HEK293T (cell line): ENCODE data around the gene PMEL.

Experiments used
- ARNT ChIP-seq: fragments of 450-650 bp; IDR thresholded peaks from 2 replicates; pipeline ENCODE4 v1.6.1; 2017; ENCODE audit warnings: mild to moderate bottlenecking
- BHLHE40 ChIP-seq: fragments of 450-650 bp; IDR thresholded peaks from 2 replicates; pipeline ENCODE4 v1.6.1; 2016; ENCODE audit warnings: mild to moderate bottlenecking, moderate library complexity, borderline replicate concordance
- FOXA1 ChIP-seq: fragments of 450-650 bp; IDR thresholded peaks from 2 replicates; pipeline ENCODE4 v1.6.1; 2016; ENCODE audit warnings: mild to moderate bottlenecking
- FOXK2 ChIP-seq: fragments of 450-650 bp; IDR thresholded peaks from 2 replicates; pipeline ENCODE4 v1.6.1; 2016; ENCODE audit warnings: mild to moderate bottlenecking
- FOXM1 ChIP-seq: fragments of 450-650 bp; IDR thresholded peaks from 2 replicates; pipeline ENCODE4 v1.6.1; 2017; ENCODE audit warnings: mild to moderate bottlenecking, borderline replicate concordance
- HDGF ChIP-seq: fragments of 450-650 bp; IDR thresholded peaks from 2 replicates; pipeline ENCODE4 v1.6.1; 2017; ENCODE audit warnings: antibody characterized with exemption, borderline replicate concordance
- LEF1 ChIP-seq: fragments of 450-650 bp; IDR thresholded peaks from 2 replicates; pipeline ENCODE4 v1.6.1; 2017; ENCODE audit warnings: mild to moderate bottlenecking, borderline replicate concordance
- NFRKB ChIP-seq: fragments of 450-650 bp; IDR thresholded peaks from 2 replicates; pipeline ENCODE4 v1.6.1; 2016; ENCODE audit warnings: mild to moderate bottlenecking, moderate library complexity
- SUZ12 ChIP-seq: fragments of 450-650 bp; IDR thresholded peaks from 2 replicates; pipeline ENCODE4 v1.6.1; 2016; ENCODE audit warnings: mild to moderate bottlenecking
- TARDBP ChIP-seq: fragments of 450-650 bp; IDR thresholded peaks from 2 replicates; pipeline ENCODE4 v1.6.1; 2016
- ZNF384 ChIP-seq: fragments of 450-650 bp; IDR thresholded peaks from 2 replicates; pipeline ENCODE4 v1.6.1; 2016

DNA sequence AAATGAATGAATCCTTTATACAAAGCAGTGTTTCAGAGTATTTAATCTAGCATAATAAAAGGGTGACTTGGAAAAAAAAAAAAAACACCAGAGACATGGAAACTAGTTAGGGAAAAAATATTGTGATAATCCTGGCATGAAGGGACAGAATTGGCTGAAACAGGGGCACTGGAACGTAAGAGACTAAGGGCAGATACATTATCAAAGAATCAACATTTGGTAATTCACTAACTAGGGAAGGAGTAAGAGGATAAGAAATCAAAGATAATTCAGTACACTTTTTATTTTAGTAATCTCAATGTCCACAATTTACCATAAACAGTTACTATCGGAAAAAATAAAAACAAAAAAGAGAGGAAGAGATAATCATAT is 56.3 kb downstream of the PMEL start:
- no peak for TF ChIP-seq TARDBP
- TF ChIP-seq NFRKB: no peak
- no peak for TF ChIP-seq ZNF384
- TF ChIP-seq SUZ12: no peak
- TF ChIP-seq FOXK2: no peak
- TF ChIP-seq LEF1: no peak
- TF ChIP-seq BHLHE40: no peak
- no peak for TF ChIP-seq HDGF
- TF ChIP-seq FOXM1: no peak
- no peak for TF ChIP-seq ARNT
- no peak for TF ChIP-seq FOXA1
